HL-60 (cell line): ENCODE measurements around the gene MLLT10.

Source experiments
- DNase-seq, 2 experiments: peaks; one replicate each; pipeline ENCODE4 v3.0.0-alpha.2; 2010 to 2020; ENCODE audit warnings: low read depth in 1 of 2, low spot score in 1 of 2
- H3K27ac ChIP-seq: fragments of 250-450 bp; sonication (Bioruptor Pico); replicated peaks from 2 replicates; pipeline ENCODE4 v1.5.1; 2020; ENCODE audit warnings: mild to moderate bottlenecking, moderate library complexity
- H3K27me3 ChIP-seq: fragments of 250-450 bp; sonication (Bioruptor Pico); 2 replicates; pipeline ENCODE4 v1.5.1; 2021; ENCODE audit warnings: mild to moderate bottlenecking, moderate library complexity; ENCODE audit not compliant: insufficient read depth, poor library complexity, severe bottlenecking
- H3K4me3 ChIP-seq: replicated peaks from 2 replicates; pipeline ENCODE4 v1.5.1; 2011; ENCODE audit warnings: mild to moderate bottlenecking, control low read depth, low read length; ENCODE audit not compliant: insufficient read depth
- GABPA ChIP-seq: IDR thresholded peaks from 2 replicates; pipeline ENCODE4 v1.6.1; 2012; ENCODE audit warnings: low read depth
- POLR2AphosphoS5 ChIP-seq: IDR thresholded peaks from 2 replicates; pipeline ENCODE4 v1.6.1; 2012; ENCODE audit warnings: low read depth
- REST ChIP-seq: IDR thresholded peaks from 2 replicates; pipeline ENCODE4 v1.6.1; 2012; ENCODE audit warnings: low read depth; ENCODE audit not compliant: insufficient replicate concordance
- SPI1 ChIP-seq: IDR thresholded peaks from 2 replicates; pipeline ENCODE4 v1.6.1; 2012; ENCODE audit warnings: low read depth, mild to moderate bottlenecking, borderline replicate concordance
- TF ChIP-seq, protein P1 (sequence below): IDR thresholded peaks from one replicate; pipeline ENCODE4 v1.5.1; 2011; ENCODE audit warnings: low read length, control low read depth, inconsistent platforms; ENCODE audit not compliant: insufficient read depth

Gene MLLT10

DNA sequence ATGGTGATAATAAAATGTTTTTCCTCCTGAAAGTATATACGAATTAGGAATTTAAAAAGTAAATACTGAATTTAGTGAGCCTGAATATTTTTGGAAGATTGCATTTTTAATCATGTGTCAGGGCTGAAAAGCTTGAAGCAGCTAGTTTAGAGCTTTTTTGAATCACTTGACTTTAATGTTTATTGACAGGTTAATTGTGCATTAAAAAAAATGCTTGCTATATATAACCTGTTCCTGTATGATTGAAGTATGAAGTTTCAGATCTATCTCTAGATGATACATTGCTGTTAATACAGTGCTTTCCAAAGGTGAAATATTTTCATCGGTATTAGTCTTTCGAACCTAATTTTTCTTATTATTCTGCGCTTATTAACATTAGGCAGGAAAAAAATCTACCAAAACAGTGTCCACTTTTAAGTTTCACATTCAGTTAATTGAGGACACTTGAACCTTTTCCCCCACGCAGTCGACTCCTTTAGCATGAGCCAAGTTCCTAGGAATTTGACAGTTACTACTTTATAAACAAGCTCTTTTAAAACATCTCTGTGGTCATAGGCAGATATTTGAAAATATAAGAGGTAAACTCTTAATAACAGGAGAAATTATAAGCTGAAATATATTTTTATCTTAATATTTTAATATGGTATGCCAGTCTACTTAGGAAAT, 187.1 kb downstream of the MLLT10 start:
- TF ChIP-seq REST (no peak), SPI1 (no peak), POLR2AphosphoS5 (no peak), GABPA (no peak)
- TF ChIP-seq, protein P1, sequence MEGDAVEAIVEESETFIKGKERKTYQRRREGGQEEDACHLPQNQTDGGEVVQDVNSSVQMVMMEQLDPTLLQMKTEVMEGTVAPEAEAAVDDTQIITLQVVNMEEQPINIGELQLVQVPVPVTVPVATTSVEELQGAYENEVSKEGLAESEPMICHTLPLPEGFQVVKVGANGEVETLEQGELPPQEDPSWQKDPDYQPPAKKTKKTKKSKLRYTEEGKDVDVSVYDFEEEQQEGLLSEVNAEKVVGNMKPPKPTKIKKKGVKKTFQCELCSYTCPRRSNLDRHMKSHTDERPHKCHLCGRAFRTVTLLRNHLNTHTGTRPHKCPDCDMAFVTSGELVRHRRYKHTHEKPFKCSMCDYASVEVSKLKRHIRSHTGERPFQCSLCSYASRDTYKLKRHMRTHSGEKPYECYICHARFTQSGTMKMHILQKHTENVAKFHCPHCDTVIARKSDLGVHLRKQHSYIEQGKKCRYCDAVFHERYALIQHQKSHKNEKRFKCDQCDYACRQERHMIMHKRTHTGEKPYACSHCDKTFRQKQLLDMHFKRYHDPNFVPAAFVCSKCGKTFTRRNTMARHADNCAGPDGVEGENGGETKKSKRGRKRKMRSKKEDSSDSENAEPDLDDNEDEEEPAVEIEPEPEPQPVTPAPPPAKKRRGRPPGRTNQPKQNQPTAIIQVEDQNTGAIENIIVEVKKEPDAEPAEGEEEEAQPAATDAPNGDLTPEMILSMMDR = no peak

DNA sequence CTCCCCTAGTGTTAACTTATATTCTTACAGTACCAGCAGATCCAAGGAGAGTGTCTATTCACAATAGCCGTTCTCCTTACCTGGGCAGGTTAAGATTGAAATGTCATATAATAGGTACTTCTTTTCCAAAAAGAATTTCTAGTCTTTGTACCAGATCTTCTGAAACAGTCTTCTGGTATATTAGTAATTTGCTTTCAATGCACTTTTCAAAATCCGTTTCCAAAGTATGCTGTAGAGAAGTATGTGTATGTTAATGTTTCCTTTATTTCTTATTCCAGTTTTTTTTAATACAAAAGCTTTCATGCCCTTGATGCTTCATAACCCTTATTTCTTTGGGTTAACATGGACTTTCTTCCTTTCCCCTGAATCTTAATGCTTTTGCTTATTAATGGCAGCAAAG, 188.2 kb downstream of the MLLT10 start:
- TF ChIP-seq SPI1 = no peak
- TF ChIP-seq POLR2AphosphoS5 = no peak
- no peak for TF ChIP-seq REST
- TF ChIP-seq, protein P1 = no peak
- no peak for TF ChIP-seq GABPA
- DNase-seq = no peak
- H3K27ac ChIP-seq = no peak overlapping the region
- H3K27me3 ChIP-seq = no peaks in the 10 kb centered on the region
- no peak overlapping the region for H3K4me3 ChIP-seq

More for the DNA sequence above, 187.1 kb downstream of the MLLT10 start:
- no peak overlapping the region for H3K4me3 ChIP-seq
- no peak overlapping the region for H3K27ac ChIP-seq
- H3K27me3 ChIP-seq = no peaks in the 10 kb centered on the region
- DNase-seq = no peak

DNA sequence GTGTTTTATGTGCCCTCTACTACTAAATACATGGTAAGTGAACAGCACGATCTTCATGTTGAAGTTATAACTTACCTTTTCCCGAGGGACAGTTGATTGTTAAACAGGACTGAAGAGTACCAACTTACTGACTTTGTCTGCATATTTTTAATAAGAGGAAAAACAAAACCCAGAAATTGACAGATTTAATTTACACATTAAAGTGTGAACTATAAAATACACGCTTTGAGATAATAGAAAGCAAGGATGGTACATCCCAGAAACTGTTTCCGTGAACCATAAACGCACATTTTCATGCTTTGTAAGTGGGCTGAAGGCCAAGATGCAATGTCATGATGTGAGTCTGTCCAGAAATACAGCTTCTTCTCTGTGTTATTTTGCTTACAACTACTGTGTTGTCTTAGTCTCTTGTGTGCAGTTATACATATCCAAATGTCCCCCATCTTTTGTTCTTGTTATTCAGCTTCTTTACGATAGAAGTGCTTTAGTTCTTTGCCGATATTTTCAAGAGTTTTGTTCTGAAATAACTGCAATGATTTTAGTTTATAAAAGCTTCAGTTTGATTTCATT, 190.1 kb downstream of the MLLT10 start:
- H3K27me3 ChIP-seq = no peaks in the 10 kb centered on the region
- DNase-seq = no peak
- TF ChIP-seq SPI1 (no peak), REST (no peak), GABPA (no peak), POLR2AphosphoS5 (no peak)
- TF ChIP-seq, protein P1 = no peak
- H3K27ac ChIP-seq = no peak overlapping the region; the same call in 1 of the 2 replicates
- no peak overlapping the region for H3K4me3 ChIP-seq
